ENCODE data around the gene MAGEA1.

- TF ChIP-seq CTCF (IDR thresholded peaks at IDR 0.05) = no peak
- no peak for TF ChIP-seq EZH2 (IDR thresholded peaks at IDR 0.05; ENCODE audit: borderline replicate concordance, insufficient read depth, low read depth, low read length, poor library complexity, severe bottlenecking)
Measured at GRCh38 chrX:153153516-153153915, 25.6 kb upstream of the MAGEA1 start.

Data from B cell (primary cell).